ENCODE data around the gene TAF15.

DNA sequence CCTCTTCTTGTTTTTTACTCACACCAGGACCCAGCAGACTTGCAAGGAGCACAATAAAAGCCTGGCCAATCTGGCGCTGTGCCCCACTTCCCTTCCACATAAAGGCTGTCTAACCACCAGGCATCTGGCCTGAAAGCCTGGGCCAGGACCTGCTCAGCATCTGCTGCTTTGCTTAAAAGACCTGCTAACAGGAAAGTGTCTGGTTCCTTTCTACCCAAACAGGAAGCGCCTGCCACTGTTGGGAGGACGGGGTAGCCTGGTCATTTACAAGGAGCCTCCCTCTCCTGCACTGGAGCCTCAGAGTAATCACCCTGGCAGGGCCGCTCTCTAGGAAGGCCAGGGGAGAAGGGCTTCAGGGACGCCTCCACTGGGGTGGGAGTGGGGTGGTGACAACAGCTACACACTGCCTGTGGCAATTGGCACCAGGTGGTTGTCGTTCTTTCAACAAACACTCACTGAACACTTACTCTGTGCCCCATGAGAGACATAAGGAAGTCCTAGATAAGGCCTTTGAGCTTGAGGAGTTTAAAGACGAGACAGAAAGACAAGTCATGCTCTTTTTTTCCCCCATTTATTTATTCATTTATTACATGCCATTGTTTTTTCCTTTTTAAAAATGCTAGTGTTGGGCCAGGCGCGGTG is 7.6 kb upstream of the TAF15 start:
- TF ChIP-seq, protein P1, sequence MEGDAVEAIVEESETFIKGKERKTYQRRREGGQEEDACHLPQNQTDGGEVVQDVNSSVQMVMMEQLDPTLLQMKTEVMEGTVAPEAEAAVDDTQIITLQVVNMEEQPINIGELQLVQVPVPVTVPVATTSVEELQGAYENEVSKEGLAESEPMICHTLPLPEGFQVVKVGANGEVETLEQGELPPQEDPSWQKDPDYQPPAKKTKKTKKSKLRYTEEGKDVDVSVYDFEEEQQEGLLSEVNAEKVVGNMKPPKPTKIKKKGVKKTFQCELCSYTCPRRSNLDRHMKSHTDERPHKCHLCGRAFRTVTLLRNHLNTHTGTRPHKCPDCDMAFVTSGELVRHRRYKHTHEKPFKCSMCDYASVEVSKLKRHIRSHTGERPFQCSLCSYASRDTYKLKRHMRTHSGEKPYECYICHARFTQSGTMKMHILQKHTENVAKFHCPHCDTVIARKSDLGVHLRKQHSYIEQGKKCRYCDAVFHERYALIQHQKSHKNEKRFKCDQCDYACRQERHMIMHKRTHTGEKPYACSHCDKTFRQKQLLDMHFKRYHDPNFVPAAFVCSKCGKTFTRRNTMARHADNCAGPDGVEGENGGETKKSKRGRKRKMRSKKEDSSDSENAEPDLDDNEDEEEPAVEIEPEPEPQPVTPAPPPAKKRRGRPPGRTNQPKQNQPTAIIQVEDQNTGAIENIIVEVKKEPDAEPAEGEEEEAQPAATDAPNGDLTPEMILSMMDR (IDR thresholded peaks at IDR 0.05), result no peak
- TF ChIP-seq POLR2A (IDR thresholded peaks at IDR 0.05), result no peak

Data from testis (tissue), 2 donors.